HFF-Myc (cell line): ENCODE results near the gene AP1B1.

Source experiments
- DNase-seq: peaks from one replicate; pipeline ENCODE4 v3.0.0-alpha.2; 2011; ENCODE audit warnings: low read depth; ENCODE audit errors: extremely low read depth
- H3K4me3 ChIP-seq: replicated peaks from 2 replicates; pipeline ENCODE4 v1.5.1; 2011; ENCODE audit warnings: low read depth, mild to moderate bottlenecking, control low read depth, low read length
- TF ChIP-seq, protein P1 (sequence below): IDR thresholded peaks from 2 replicates; pipeline ENCODE4 v1.5.1; 2012; ENCODE audit warnings: mild to moderate bottlenecking, low read depth, low read length, control low read depth; ENCODE audit errors: missing control alignments

Gene AP1B1

DNA sequence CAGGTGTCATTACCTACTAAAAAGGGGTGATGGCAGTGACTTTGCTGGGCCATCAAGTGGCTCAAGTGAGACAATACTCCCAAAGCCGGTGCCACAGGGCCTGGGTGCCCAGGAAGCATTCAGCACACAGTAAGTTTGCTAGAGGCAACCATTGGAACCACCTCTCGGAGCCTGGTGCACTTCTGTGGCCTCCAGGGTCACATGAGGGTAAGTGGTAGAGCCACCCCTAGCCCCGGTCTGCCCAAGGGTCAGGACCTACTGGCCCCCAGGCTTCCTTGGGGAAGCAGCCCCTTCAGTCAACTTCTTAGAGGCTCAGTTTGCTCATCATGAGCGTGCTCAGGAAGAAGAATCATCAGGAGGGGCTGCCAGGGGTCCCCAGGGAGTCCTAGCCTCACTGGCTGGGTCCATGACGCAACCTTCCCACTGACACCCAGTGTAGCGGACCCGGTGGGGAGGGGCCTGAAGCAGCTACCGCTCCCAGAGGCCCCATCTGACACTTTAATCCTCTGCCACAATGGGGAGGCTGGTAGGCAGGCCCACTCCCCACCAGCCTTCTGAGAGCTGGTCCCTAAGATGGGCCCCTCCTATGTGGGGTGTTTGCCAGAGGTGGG lies 55.4 kb downstream of the AP1B1 start:
- TF ChIP-seq, protein P1, sequence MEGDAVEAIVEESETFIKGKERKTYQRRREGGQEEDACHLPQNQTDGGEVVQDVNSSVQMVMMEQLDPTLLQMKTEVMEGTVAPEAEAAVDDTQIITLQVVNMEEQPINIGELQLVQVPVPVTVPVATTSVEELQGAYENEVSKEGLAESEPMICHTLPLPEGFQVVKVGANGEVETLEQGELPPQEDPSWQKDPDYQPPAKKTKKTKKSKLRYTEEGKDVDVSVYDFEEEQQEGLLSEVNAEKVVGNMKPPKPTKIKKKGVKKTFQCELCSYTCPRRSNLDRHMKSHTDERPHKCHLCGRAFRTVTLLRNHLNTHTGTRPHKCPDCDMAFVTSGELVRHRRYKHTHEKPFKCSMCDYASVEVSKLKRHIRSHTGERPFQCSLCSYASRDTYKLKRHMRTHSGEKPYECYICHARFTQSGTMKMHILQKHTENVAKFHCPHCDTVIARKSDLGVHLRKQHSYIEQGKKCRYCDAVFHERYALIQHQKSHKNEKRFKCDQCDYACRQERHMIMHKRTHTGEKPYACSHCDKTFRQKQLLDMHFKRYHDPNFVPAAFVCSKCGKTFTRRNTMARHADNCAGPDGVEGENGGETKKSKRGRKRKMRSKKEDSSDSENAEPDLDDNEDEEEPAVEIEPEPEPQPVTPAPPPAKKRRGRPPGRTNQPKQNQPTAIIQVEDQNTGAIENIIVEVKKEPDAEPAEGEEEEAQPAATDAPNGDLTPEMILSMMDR: no peak
- DNase-seq: no peak
- H3K4me3 ChIP-seq: no peak overlapping the region

- no peak overlapping the region for H3K4me3 ChIP-seq
- TF ChIP-seq, protein P1: no peak
- DNase-seq: no peak
These were observed 56.6 kb downstream of the AP1B1 start for GRCh38 chr22:29331658-29332300.

GRCh38 chr22:29331213-29331612 lies 57.2 kb downstream of the AP1B1 start:
- no peak for DNase-seq
- TF ChIP-seq, protein P1: no peak
- H3K4me3 ChIP-seq: no peak overlapping the region

DNA sequence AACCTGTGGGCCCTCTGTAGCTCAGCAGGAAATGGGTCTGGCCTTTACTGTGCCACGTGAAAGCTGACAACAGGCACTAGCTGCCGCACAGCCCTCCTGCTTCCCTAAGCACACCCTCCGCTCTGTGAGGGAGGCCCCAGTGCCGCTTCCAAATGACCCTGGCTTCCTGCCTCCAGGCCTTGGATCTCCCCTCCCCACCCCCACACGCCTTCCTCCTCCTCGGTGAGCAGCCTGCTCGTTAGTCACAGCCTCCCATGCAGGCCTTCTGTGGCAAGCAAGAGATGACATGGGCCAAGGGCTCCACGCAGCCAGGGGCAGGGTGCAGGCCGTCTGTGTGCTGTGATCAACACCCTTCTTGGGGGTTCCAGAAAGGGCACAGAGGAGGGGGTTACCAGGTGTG lies 57.6 kb downstream of the AP1B1 start:
- TF ChIP-seq, protein P1: no peak
- H3K4me3 ChIP-seq: no peak overlapping the region
- peak; percentile 65 for DNase-seq

DNA sequence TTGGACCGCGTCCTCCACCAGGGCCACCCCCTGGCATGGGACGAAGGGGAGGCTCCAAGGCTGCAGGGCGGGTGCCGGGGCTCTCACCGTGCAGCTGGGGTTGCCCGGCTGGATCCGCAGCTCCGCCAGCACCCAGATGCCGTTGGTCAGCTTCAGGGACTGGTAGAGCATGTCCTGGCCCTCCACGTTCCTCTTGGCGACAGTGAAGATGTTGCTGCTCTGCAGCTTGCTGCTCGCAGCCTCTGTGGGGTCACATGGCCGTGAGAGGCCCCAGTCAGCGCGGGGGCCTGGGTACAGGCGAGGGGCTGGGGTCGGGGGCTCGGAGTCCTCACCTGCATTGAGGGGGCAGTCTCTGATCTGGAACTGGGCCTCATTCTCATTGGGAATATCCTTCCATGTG lies 58.1 kb downstream of the AP1B1 start:
- TF ChIP-seq, protein P1: no peak
- no peak for DNase-seq
- H3K4me3 ChIP-seq: no peak overlapping the region

DNA sequence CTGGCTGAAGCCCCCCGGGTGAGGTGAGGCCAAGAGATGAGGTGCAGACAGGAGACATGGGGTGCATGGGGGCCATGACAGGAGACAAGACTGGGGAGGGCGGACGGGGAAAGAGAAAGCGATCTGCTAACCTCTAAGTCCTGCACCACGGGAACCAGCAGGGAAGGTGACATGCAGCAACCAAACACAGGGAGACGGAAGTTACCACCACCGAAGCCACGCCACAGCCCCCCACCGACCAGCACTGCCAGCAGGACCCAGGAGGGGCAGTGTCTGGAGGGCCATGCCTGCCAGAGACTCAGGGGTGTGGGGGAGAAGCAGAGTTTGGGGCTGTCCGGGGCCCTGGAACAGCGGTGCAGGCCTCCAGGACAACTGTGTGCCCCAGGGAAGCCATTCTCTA lies 58.8 kb downstream of the AP1B1 start:
- TF ChIP-seq, protein P1: no peak
- no peak overlapping the region for H3K4me3 ChIP-seq
- DNase-seq: no peak
